B cell (primary cell): Measurements from ENCODE around the gene ATXN3.

Source experiments
- EZH2 ChIP-seq: IDR thresholded peaks from 2 replicates; pipeline ENCODE4 v1.6.1; 2012; ENCODE audit warnings: borderline replicate concordance, low read depth, mild to moderate bottlenecking, moderate library complexity, low read length; ENCODE audit not compliant: insufficient read depth, poor library complexity, severe bottlenecking
- TF ChIP-seq, protein P1 (sequence below): fragments of 200-600 bp; IDR thresholded peaks from one replicate; pipeline ENCODE4 v1.8.0; 2022; ENCODE audit warnings: antibody characterized with exemption, mild to moderate bottlenecking

- TF ChIP-seq, protein P1, sequence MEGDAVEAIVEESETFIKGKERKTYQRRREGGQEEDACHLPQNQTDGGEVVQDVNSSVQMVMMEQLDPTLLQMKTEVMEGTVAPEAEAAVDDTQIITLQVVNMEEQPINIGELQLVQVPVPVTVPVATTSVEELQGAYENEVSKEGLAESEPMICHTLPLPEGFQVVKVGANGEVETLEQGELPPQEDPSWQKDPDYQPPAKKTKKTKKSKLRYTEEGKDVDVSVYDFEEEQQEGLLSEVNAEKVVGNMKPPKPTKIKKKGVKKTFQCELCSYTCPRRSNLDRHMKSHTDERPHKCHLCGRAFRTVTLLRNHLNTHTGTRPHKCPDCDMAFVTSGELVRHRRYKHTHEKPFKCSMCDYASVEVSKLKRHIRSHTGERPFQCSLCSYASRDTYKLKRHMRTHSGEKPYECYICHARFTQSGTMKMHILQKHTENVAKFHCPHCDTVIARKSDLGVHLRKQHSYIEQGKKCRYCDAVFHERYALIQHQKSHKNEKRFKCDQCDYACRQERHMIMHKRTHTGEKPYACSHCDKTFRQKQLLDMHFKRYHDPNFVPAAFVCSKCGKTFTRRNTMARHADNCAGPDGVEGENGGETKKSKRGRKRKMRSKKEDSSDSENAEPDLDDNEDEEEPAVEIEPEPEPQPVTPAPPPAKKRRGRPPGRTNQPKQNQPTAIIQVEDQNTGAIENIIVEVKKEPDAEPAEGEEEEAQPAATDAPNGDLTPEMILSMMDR: no peak
- no peak for TF ChIP-seq EZH2
Observed at GRCh38 chr14:92033433-92033832, 72.9 kb downstream of the ATXN3 start.
